ENCODE data around the gene GRHPR.

Gene GRHPR

GRCh38 chr9:37486256-37486615 lies 63.7 kb downstream of the GRHPR start:
- DNase-seq = no peak

All from NCI-H1694 treated with DMSO at 0.1 percent for 48 hours (cell line).